ENCODE results near the gene TSHZ2.

- no peak for TF ChIP-seq CTCF (IDR thresholded peaks at IDR 0.05)
- no peak for TF ChIP-seq ZFX (IDR thresholded peaks at IDR 0.05; ENCODE audit: borderline replicate concordance)
Measured at GRCh38 chr20:53122853-53123252, 150.7 kb downstream of the TSHZ2 start.
